ENCODE data around the gene UHMK1.
"Not testable (repeated sequence)": the region's sequence is repeated elsewhere in the genome, so short reads cannot be mapped to it uniquely, and the experiment has no call there.

Gene UHMK1

DNA sequence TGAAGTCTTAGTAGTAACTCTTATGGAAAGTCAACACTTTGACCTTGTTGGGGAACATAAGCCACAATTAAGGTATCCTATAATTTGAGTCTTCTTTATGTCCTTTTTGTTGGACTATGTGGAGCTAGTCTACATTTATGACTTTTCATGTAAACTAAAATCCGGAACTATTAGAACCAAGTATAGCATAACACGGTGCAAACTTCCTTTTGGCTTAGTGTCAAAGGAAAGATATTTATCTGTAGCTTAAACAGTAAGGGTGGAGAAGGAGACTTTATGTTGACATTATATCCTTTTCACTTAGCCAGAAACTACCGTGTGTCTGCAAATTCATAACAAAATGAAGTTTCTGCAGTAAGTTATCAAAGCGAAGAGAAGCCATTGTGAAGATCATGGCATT is 71.2 kb downstream of the UHMK1 start:
- Histone ChIP-seq H3K9me2 (replicated peaks; ENCODE audit: insufficient read depth, low read length) (no peaks in the 10 kb centered on the region), H2AFZ (ENCODE audit: low read depth, low read length, severe bottlenecking) (no peak overlapping the region), H3K9me3 (ENCODE audit: insufficient read depth, low read length) (no peaks in the 10 kb centered on the region), H3K4me3 (ENCODE audit: insufficient read depth, low read length, poor library complexity, severe bottlenecking) (no peak overlapping the region), H3K27me3 (ENCODE audit: low read length) (no peaks in the 10 kb centered on the region), H3F3A (ENCODE audit: insufficient read depth) (no peaks in the 10 kb centered on the region), H3K36me3 (ENCODE audit: low read length) (no peaks in the 10 kb centered on the region), H3K4me2 (ENCODE audit: low read depth, low read length, poor library complexity, severe bottlenecking) (no peak overlapping the region), H3K9ac (ENCODE audit: low read length) (no peak overlapping the region), H3K79me2 (ENCODE audit: insufficient read depth, low read length) (peaks cover 17% of the 10 kb centered on the region), H3K27ac (ENCODE audit: low read depth, low read length) (no peak overlapping the region), H4K20me1 (ENCODE audit: low read depth, low read length) (no peaks in the 10 kb centered on the region)
- TF ChIP-seq, protein P1, sequence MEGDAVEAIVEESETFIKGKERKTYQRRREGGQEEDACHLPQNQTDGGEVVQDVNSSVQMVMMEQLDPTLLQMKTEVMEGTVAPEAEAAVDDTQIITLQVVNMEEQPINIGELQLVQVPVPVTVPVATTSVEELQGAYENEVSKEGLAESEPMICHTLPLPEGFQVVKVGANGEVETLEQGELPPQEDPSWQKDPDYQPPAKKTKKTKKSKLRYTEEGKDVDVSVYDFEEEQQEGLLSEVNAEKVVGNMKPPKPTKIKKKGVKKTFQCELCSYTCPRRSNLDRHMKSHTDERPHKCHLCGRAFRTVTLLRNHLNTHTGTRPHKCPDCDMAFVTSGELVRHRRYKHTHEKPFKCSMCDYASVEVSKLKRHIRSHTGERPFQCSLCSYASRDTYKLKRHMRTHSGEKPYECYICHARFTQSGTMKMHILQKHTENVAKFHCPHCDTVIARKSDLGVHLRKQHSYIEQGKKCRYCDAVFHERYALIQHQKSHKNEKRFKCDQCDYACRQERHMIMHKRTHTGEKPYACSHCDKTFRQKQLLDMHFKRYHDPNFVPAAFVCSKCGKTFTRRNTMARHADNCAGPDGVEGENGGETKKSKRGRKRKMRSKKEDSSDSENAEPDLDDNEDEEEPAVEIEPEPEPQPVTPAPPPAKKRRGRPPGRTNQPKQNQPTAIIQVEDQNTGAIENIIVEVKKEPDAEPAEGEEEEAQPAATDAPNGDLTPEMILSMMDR (IDR thresholded peaks at IDR 0.05; ENCODE audit: insufficient read depth, low read length, poor library complexity, severe bottlenecking): no peak
- TF ChIP-seq EZH2phosphoT487 (conservative IDR thresholded peaks at IDR 0.05; ENCODE audit: low read length): no peak

DNA sequence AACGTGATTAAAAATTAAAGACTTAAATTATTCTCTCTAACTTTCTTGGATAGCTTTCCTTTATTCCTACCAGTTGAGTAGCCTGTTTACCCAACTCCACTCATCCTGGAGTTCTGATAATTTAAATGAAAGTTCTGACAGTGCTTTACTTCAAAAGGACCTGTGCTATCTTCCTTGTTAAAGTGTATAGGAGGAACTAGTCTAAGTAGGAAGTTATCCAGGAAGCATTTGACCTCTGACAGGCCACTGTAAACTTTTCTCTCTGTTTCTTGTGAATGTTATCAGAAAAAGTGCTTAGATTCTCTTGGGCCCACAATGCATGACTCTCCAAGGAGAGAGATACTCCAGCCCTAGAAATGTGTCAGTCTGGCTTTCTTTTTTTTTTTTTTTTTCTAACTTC is 73.1 kb downstream of the UHMK1 start:
- H2AFZ ChIP-seq (ENCODE audit: low read depth, low read length, severe bottlenecking): no peak overlapping the region
- H3K27ac ChIP-seq (ENCODE audit: low read depth, low read length): no peak overlapping the region
- TF ChIP-seq EZH2phosphoT487 (conservative IDR thresholded peaks at IDR 0.05; ENCODE audit: low read length): no peak
- TF ChIP-seq, protein P1 (IDR thresholded peaks at IDR 0.05; ENCODE audit: insufficient read depth, low read length, poor library complexity, severe bottlenecking): no peak
- H3K9ac ChIP-seq (ENCODE audit: low read length): no peak overlapping the region
- H4K20me1 ChIP-seq (ENCODE audit: low read depth, low read length): no peaks in the 10 kb centered on the region
- no peaks in the 10 kb centered on the region for H3K27me3 ChIP-seq (ENCODE audit: low read length)
- H3K4me2 ChIP-seq (ENCODE audit: low read depth, low read length, poor library complexity, severe bottlenecking): no peak overlapping the region
- H3K79me2 ChIP-seq (ENCODE audit: insufficient read depth, low read length): peaks cover 7% of the 10 kb centered on the region; the same call in 1 of the 2 replicates
- H3K4me3 ChIP-seq (ENCODE audit: insufficient read depth, low read length, poor library complexity, severe bottlenecking): no peak overlapping the region
- no peaks in the 10 kb centered on the region for H3F3A ChIP-seq (ENCODE audit: insufficient read depth)
- H3K9me3 ChIP-seq (ENCODE audit: insufficient read depth, low read length): no peaks in the 10 kb centered on the region
- no peaks in the 10 kb centered on the region for H3K36me3 ChIP-seq (ENCODE audit: low read length)
- no peaks in the 10 kb centered on the region for H3K9me2 ChIP-seq (replicated peaks; ENCODE audit: insufficient read depth, low read length)

DNA sequence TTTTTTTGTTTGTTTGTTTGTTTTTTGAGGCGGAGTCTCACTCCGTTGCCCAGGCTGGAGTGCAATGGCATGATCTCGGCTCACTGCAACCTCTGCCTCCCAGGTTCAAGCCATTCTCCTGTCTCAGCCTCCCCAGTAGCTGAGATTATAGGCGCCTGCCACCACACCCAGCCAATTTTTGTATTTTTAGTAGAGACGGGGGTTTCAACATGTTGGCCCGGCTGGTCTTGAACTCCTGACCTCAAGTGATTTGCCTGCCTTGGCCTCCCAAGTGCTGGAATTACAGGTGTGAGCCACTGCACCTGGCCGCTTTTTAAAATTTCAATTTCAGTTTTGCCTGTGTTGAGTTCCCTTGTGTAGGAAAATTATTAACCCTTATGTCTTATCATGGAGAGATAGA is 73.5 kb downstream of the UHMK1 start:
- not testable (repeated sequence) for H3K27me3 ChIP-seq (ENCODE audit: low read length); H3K79me2 ChIP-seq (ENCODE audit: insufficient read depth, low read length); H3K4me2 ChIP-seq (ENCODE audit: low read depth, low read length, poor library complexity, severe bottlenecking); H3K4me3 ChIP-seq (ENCODE audit: insufficient read depth, low read length, poor library complexity, severe bottlenecking); H3K9ac ChIP-seq (ENCODE audit: low read length); H3F3A ChIP-seq (ENCODE audit: insufficient read depth); H2AFZ ChIP-seq (ENCODE audit: low read depth, low read length, severe bottlenecking); H4K20me1 ChIP-seq (ENCODE audit: low read depth, low read length); H3K27ac ChIP-seq (ENCODE audit: low read depth, low read length); H3K9me3 ChIP-seq (ENCODE audit: insufficient read depth, low read length); H3K36me3 ChIP-seq (ENCODE audit: low read length); H3K9me2 ChIP-seq (replicated peaks; ENCODE audit: insufficient read depth, low read length)

DNA sequence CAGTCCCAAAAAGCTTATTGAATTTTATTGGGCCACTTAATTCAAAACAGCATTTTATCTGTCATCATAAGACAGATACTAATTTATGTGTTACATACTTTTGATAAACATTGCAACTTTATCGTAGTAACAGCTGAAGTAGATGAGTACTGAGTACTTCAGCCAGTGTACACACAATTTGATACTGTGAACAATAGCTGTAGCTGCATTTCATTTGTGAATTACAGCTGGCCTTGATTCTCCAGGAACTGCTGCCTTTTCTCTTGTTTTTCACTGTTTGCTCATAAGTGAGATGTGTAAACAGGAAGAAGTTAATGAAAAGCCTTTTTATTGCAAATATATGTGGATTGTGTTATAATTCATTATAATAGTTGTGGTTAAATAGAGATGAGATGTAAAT is 74.1 kb downstream of the UHMK1 start:
- no peaks in the 10 kb centered on the region for H3K9me3 ChIP-seq (ENCODE audit: insufficient read depth, low read length)
- H4K20me1 ChIP-seq (ENCODE audit: low read depth, low read length): no peaks in the 10 kb centered on the region
- no peak overlapping the region for H3K9ac ChIP-seq (ENCODE audit: low read length)
- TF ChIP-seq, protein P1 (IDR thresholded peaks at IDR 0.05; ENCODE audit: insufficient read depth, low read length, poor library complexity, severe bottlenecking): no peak
- no peak for TF ChIP-seq EZH2phosphoT487 (conservative IDR thresholded peaks at IDR 0.05; ENCODE audit: low read length)
- H3F3A ChIP-seq (ENCODE audit: insufficient read depth): no peaks in the 10 kb centered on the region
- no peaks in the 10 kb centered on the region for H3K9me2 ChIP-seq (replicated peaks; ENCODE audit: insufficient read depth, low read length)
- no peak overlapping the region for H3K4me2 ChIP-seq (ENCODE audit: low read depth, low read length, poor library complexity, severe bottlenecking)
- H3K4me3 ChIP-seq (ENCODE audit: insufficient read depth, low read length, poor library complexity, severe bottlenecking): no peak overlapping the region
- no peaks in the 10 kb centered on the region for H3K36me3 ChIP-seq (ENCODE audit: low read length)
- no peak overlapping the region for H3K27ac ChIP-seq (ENCODE audit: low read depth, low read length)
- no peak overlapping the region for H2AFZ ChIP-seq (ENCODE audit: low read depth, low read length, severe bottlenecking)
- H3K79me2 ChIP-seq (ENCODE audit: insufficient read depth, low read length): peaks cover 7% of the 10 kb centered on the region; the same call in 1 of the 2 replicates
- no peaks in the 10 kb centered on the region for H3K27me3 ChIP-seq (ENCODE audit: low read length)

Measured in SU-DHL-6 (cell line).